Measurements from ENCODE around the gene SHOC1.

- no peak for TF ChIP-seq CTCF (IDR thresholded peaks at IDR 0.05)
- TF ChIP-seq EZH2 (IDR thresholded peaks at IDR 0.05; ENCODE audit: borderline replicate concordance, insufficient read depth, low read depth, low read length, poor library complexity, severe bottlenecking), result no peak
These were observed 47.6 kb upstream of the SHOC1 start for GRCh38 chr9:111842313-111842712.

Data from B cell (primary cell).